ENCODE results near the gene NMD3. TPM values are rescaled to one million over a fixed set of nuclear protein-coding genes. Genes with fewer than 3 reads are reported as not detected.

NMD3 gene
- total RNA-seq, 2 donors from 2014 or later, result 33.5 to 45.5 TPM

- H3K27me3 ChIP-seq, result no peaks in the 10 kb centered on the region
- DNase-seq, result no peak
- no peak overlapping the region for H3K4me3 ChIP-seq
- intact Hi-C loops (cut with DNase I), result no loop called here
- peaks cover 5% of the 10 kb centered on the region for H3K36me3 ChIP-seq
- no peak overlapping the region for H3K27ac ChIP-seq
- H3K4me1 ChIP-seq, result no peaks in the 10 kb centered on the region
- TF ChIP-seq CTCF (IDR thresholded peaks at IDR 0.05), result no peak
- H3K9ac ChIP-seq (ENCODE audit: low read depth in 2 of 2, low read length in 2 of 2), result no peak overlapping the region
- H3K9me3 ChIP-seq, result no peaks in the 10 kb centered on the region
Measured at GRCh38 chr3:161231861-161232260, 10.8 kb downstream of the NMD3 start.

- no peaks in the 10 kb centered on the region for H3K27me3 ChIP-seq
- peaks cover 4% of the 10 kb centered on the region for H3K36me3 ChIP-seq
- H3K4me3 ChIP-seq, result no peak overlapping the region
- intact Hi-C loops (cut with DNase I), result no loop called here
- H3K9me3 ChIP-seq, result no peaks in the 10 kb centered on the region
- H3K4me1 ChIP-seq, result no peaks in the 10 kb centered on the region
- no peak for TF ChIP-seq CTCF (IDR thresholded peaks at IDR 0.05)
- no peak overlapping the region for H3K9ac ChIP-seq (ENCODE audit: low read depth in 2 of 2, low read length in 2 of 2)
- H3K27ac ChIP-seq, result no peak overlapping the region
- no peak for DNase-seq
Measured at GRCh38 chr3:161233557-161233956, 12.4 kb downstream of the NMD3 start.

GRCh38 chr3:161236240-161236639 is 15.1 kb downstream of the NMD3 start:
- intact Hi-C loops (cut with DNase I), result no loop called here
- Histone ChIP-seq H3K4me1 (no peaks in the 10 kb centered on the region), H3K9ac (ENCODE audit: low read depth in 2 of 2, low read length in 2 of 2) (no peak overlapping the region), H3K27ac (no peak overlapping the region), H3K9me3 (no peaks in the 10 kb centered on the region), H3K27me3 (no peaks in the 10 kb centered on the region), H3K4me3 (no peak overlapping the region), H3K36me3 (peaks cover 7% of the 10 kb centered on the region)
- no peak for TF ChIP-seq CTCF (IDR thresholded peaks at IDR 0.05)
- DNase-seq, result no peak

GRCh38 chr3:161239700-161240099 is 18.6 kb downstream of the NMD3 start:
- TF ChIP-seq CTCF (IDR thresholded peaks at IDR 0.05), result no peak
- Histone ChIP-seq H3K36me3 (peaks cover 7% of the 10 kb centered on the region), H3K27ac (no peak overlapping the region), H3K27me3 (no peaks in the 10 kb centered on the region), H3K9me3 (no peaks in the 10 kb centered on the region), H3K4me3 (no peak overlapping the region), H3K4me1 (no peaks in the 10 kb centered on the region), H3K9ac (ENCODE audit: low read depth in 2 of 2, low read length in 2 of 2) (no peak overlapping the region)
- no peak for DNase-seq
- intact Hi-C loops (cut with DNase I), result no loop called here

- no peaks in the 10 kb centered on the region for H3K9me3 ChIP-seq
- peaks cover 7% of the 10 kb centered on the region for H3K36me3 ChIP-seq
- H3K4me1 ChIP-seq, result no peaks in the 10 kb centered on the region
- H3K4me3 ChIP-seq, result no peak overlapping the region
- H3K9ac ChIP-seq (ENCODE audit: low read depth in 2 of 2, low read length in 2 of 2), result no peak overlapping the region
- intact Hi-C loops (cut with DNase I), result no loop called here
- no peaks in the 10 kb centered on the region for H3K27me3 ChIP-seq
- no peak overlapping the region for H3K27ac ChIP-seq
- no peak for TF ChIP-seq CTCF (IDR thresholded peaks at IDR 0.05)
- no peak for DNase-seq
Measured at GRCh38 chr3:161244538-161244937, 23.4 kb downstream of the NMD3 start.

- H3K9ac ChIP-seq (ENCODE audit: low read depth in 2 of 2, low read length in 2 of 2), result no peak overlapping the region
- no peaks in the 10 kb centered on the region for H3K9me3 ChIP-seq
- H3K4me1 ChIP-seq, result no peaks in the 10 kb centered on the region
- H3K27me3 ChIP-seq, result no peaks in the 10 kb centered on the region
- DNase-seq, result no peak
- intact Hi-C loops (cut with DNase I), result no loop called here
- no peak overlapping the region for H3K4me3 ChIP-seq
- TF ChIP-seq CTCF (IDR thresholded peaks at IDR 0.05), result no peak
- H3K27ac ChIP-seq, result no peak overlapping the region
- peaks cover 4% of the 10 kb centered on the region for H3K36me3 ChIP-seq
Measured at GRCh38 chr3:161247049-161247448, 25.9 kb downstream of the NMD3 start.
